Common myeloid progenitor, CD34-positive (primary cell): ENCODE results near the gene KCNG2.

Experiments
- CTCF ChIA-PET: fragments of 350-600 bp; sonication (Branson Sonifier 250); formaldehyde crosslinking; loops from one replicate; lab custom pipeline; 2021; ENCODE audit warnings: antibody characterized with exemption; lab: Charles Lee
- POLR2A ChIA-PET: fragments of 350-600 bp; sonication (Branson Sonifier 250); formaldehyde crosslinking; loops from one replicate; lab custom pipeline; 2021; ENCODE audit warnings: antibody characterized with exemption; lab: Charles Lee
- DNase-seq, 3 donors: peaks; one replicate each; pipeline versions ENCODE4 v3.0.0 to v3.0.0-alpha.2; 2013
- H3K27ac ChIP-seq, 2 experiments: 1 replicate in 1 of 2; 2 replicates in 1 of 2; pipeline ENCODE4 v1.7.0; 2013; ENCODE audit warnings: inconsistent platforms in 2 of 2, low read length in 2 of 2, mild to moderate bottlenecking in 2 of 2, low read depth in 1 of 2, moderate library complexity in 1 of 2; ENCODE audit not compliant: severe bottlenecking in 2 of 2, insufficient read depth in 1 of 2, poor library complexity in 1 of 2
- H3K27me3 ChIP-seq, 5 experiments: replicated peaks in 2 of 5; 1 replicate in 3 of 5; 2 replicates in 2 of 5; pipeline versions ENCODE4 v1.6.1 to v1.7.0; 2013; ENCODE audit warnings: low read length in 4 of 5, mild to moderate bottlenecking in 2 of 5, moderate library complexity in 2 of 5, inconsistent platforms in 1 of 5; ENCODE audit not compliant: insufficient read depth in 5 of 5, control insufficient read depth in 4 of 5
- H3K36me3 ChIP-seq, 4 experiments: 1 replicate in 2 of 4; 2 replicates in 2 of 4; pipeline versions ENCODE4 v1.6.1 to v1.7.0; 2013; ENCODE audit warnings: low read length in 3 of 4, control low read depth in 1 of 4, mild to moderate bottlenecking in 1 of 4; ENCODE audit not compliant: control insufficient read depth in 4 of 4, insufficient read depth in 4 of 4
- H3K4me1 ChIP-seq, 4 experiments: 1 replicate in 3 of 4; 2 replicates in 1 of 4; pipeline versions ENCODE4 v1.6.1 to v1.7.1; 2013; ENCODE audit warnings: low read length in 3 of 4, mild to moderate bottlenecking in 3 of 4, control low read depth in 1 of 4, inconsistent platforms in 1 of 4, moderate library complexity in 1 of 4; ENCODE audit not compliant: control insufficient read depth in 4 of 4, insufficient read depth in 4 of 4; ENCODE audit errors: control extremely low read depth in 1 of 4
- H3K4me3 ChIP-seq, 7 experiments: 1 replicate in 4 of 7; 2 replicates in 3 of 7; pipeline versions ENCODE4 v1.5.1 to v1.7.0; 2013; ENCODE audit warnings: mild to moderate bottlenecking in 7 of 7, low read length in 6 of 7, moderate library complexity in 6 of 7, inconsistent platforms in 2 of 7, low read depth in 2 of 7, control low read depth in 1 of 7; ENCODE audit not compliant: insufficient read depth in 4 of 7, control insufficient read depth in 1 of 7; ENCODE audit errors: extremely low read depth in 1 of 7
- H3K9me3 ChIP-seq, 5 experiments: 1 replicate in 4 of 5; 2 replicates in 1 of 5; pipeline versions ENCODE4 v1.6.1 to v1.7.1; 2013; ENCODE audit warnings: low read length in 4 of 5, mild to moderate bottlenecking in 2 of 5, inconsistent platforms in 1 of 5, low read depth in 1 of 5, moderate library complexity in 1 of 5; ENCODE audit not compliant: control insufficient read depth in 4 of 5, insufficient read depth in 2 of 5; ENCODE audit errors: control extremely low read depth in 1 of 5
- WGBS: methylation state at CpG from one replicate; pipeline ENCODE4 v1.1.5; 2013; ENCODE audit not compliant: insufficient coverage; 5-methylcytosine and 5-hydroxymethylcytosine counted together

Gene KCNG2

GRCh38 chr18:79794846-79795245 is 2.9 kb upstream of the KCNG2 start:
- no peaks in the 10 kb centered on the region for H3K36me3 ChIP-seq
- POLR2A ChIA-PET = no interaction called here
- DNase-seq = no peak
- H3K4me1 ChIP-seq = peaks cover 18 to 85% (median 79%) of the 10 kb centered on the region in 4 experiments
- H3K9me3 ChIP-seq = no peaks in the 10 kb centered on the region
- WGBS = 92% methylated on average over 17 of the region's 17 CpGs
- CTCF ChIA-PET = no interaction called here
- no peak overlapping the region for H3K4me3 ChIP-seq
- H3K27me3 ChIP-seq = peaks cover 0 to 34% (median 6%) of the 10 kb centered on the region in 5 experiments
- H3K27ac ChIP-seq = no peak overlapping the region

DNA sequence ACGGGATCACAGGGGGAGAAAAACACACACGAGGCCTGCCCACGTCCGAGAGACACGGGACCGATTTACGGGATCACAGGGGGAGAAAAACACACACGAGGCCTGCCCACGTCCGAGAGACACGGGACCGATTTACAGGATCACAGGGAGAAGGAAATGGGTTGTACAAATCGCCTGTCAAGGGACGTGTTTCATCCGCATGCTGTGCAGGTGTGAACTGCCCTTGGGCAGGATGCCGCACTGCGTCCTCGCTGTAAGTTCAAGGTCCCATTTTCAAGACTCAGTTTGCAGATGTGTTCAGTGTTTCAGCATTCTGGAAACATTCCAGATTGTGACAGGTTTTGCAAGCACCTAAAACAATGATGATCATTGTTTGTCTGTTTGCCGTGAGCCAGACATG is 2.3 kb upstream of the KCNG2 start:
- WGBS = 98% methylated on average over 19 of the region's 19 CpGs
- CTCF ChIA-PET = no interaction called here

DNA sequence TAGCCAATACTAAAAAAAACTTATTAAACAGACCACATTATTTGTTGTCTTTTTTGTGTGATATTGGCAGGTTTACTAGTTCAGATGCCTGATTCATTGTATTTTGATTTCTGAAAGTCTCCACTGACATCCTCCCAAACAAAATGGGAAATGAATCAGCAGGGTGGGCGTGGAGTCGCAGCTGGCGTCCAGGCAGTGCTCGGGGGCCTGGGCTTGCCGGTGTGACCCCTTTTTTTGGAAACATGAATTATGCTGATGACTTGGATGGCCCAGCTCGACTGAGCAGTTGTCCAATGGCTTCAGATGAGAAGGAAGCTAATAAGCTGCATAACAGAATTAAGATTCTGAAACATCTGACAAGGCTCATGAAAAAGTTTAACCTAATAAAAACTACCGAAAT is 1.7 kb upstream of the KCNG2 start:
- ChIA-PET POLR2A (no interaction called here), CTCF (interaction anchor here (1.0 to 1.6 kb wide), 3 partner anchors 10 to 80 kb away, joined by 3 to 4 read pairs (median 4); no protein-coding TSS in a partner anchor)
- H3K27me3 ChIP-seq = peaks cover 0 to 34% (median 6%) of the 10 kb centered on the region in 5 experiments
- WGBS = 0% methylated on average over 5 of the region's 7 CpGs
- no peak overlapping the region for H3K4me3 ChIP-seq
- DNase-seq = peak in 2 of 3 donors; percentile 39 to 47
- H3K4me1 ChIP-seq = peaks cover 14 to 76% (median 71%) of the 10 kb centered on the region in 4 experiments
- H3K36me3 ChIP-seq = no peaks in the 10 kb centered on the region
- H3K9me3 ChIP-seq = no peaks in the 10 kb centered on the region
- H3K27ac ChIP-seq = no peak overlapping the region

More for the DNA sequence above, 2.3 kb upstream of the KCNG2 start:
- Histone ChIP-seq H3K9me3 (no peaks in the 10 kb centered on the region), H3K4me1 (peaks cover 16 to 82% (median 76%) of the 10 kb centered on the region in 4 experiments), H3K27me3 (peaks cover 0 to 34% (median 6%) of the 10 kb centered on the region in 5 experiments), H3K27ac (no peak overlapping the region), H3K36me3 (no peaks in the 10 kb centered on the region), H3K4me3 (no peak overlapping the region)
- POLR2A ChIA-PET = no interaction called here
- DNase-seq = no peak

DNA sequence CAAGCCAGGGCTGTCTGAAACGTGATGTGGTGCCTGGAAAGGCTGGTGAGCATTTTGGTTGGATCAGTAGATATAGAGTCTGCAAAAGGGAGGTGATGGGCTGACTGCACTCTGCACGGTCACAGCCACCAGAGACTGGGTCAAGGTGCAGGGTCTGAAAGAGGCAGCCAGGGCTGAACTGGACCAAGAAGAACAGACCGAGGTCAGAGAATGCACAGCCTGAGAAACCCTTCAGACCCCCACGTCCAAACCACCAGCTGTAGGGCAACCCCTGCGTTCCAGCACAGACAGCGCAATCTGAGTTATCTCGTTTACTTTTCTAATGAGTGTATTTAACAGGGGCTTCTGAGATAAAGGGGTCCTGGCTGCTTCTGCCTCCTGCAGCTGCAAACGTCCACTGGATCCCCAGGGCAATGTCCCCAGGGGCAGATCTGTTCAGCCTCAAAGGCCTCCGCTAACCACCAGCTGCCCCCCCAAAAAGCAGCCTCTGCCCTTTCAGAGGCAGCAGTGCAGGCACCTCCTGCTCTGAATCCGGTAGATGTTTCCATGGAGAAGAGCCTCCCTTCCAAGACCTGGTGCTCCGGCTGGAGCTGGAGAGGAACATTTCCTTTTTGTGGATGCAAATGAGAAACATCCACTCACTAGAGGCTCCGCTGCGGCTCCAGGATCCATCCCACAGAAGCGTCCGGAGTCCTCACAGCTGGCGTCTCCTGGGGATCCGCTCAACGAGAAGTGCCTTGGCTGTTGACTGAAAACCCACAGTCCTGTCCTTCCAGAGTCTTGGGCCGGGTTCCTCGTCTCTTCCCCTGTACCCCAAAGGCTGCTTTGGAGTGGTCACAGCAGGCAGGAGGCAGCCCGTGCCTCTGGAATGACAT is 970 bp upstream of the KCNG2 start:
- Histone ChIP-seq H3K27ac (no peak overlapping the region), H3K9me3 (no peaks in the 10 kb centered on the region), H3K4me1 (peaks cover 8 to 69% (median 63%) of the 10 kb centered on the region in 4 experiments), H3K36me3 (no peaks in the 10 kb centered on the region), H3K27me3 (peaks cover 0 to 34% (median 6%) of the 10 kb centered on the region in 5 experiments), H3K4me3 (peak overlapping the region in 2 of 7 experiments; percentile 48 to 75)
- POLR2A ChIA-PET = no interaction called here
- DNase-seq = no peak
- 74% methylated on average over 17 of the region's 21 CpGs for WGBS
- CTCF ChIA-PET = interaction anchor here (1.0 to 1.6 kb wide), 4 partner anchors 9 to 308 kb away, joined by 3 to 4 read pairs (median 4); no protein-coding TSS in a partner anchor

GRCh38 chr18:79798346-79798998 is 734 bp downstream of the KCNG2 start:
- no peaks in the 10 kb centered on the region for H3K9me3 ChIP-seq
- ChIA-PET CTCF (interaction anchor here (0.6 to 1.2 kb wide), 5 partner anchors 22 to 419 kb away, joined by 3 to 6 read pairs (median 4); no protein-coding TSS in a partner anchor), POLR2A (interaction anchor here (0.8 kb wide), 1 partner anchor 153 kb away, joined by 3 read pairs; the partner anchor contains the start of gene SLC66A2)
- no peaks in the 10 kb centered on the region for H3K36me3 ChIP-seq
- WGBS = 1% methylated on average over 74 of the region's 78 CpGs
- peak overlapping the region; percentile 39 to 75 (median 64) for H3K4me3 ChIP-seq
- H3K27ac ChIP-seq = no peak overlapping the region
- no peak for DNase-seq
- H3K4me1 ChIP-seq = peaks cover 2 to 52% (median 46%) of the 10 kb centered on the region in 4 experiments
- H3K27me3 ChIP-seq = peaks cover 0 to 34% (median 8%) of the 10 kb centered on the region in 5 experiments

GRCh38 chr18:79798999-79799370 is 1.2 kb downstream of the KCNG2 start:
- H3K27me3 ChIP-seq = peaks cover 0 to 34% (median 8%) of the 10 kb centered on the region in 5 experiments
- CTCF ChIA-PET = interaction anchor here (1.0 to 1.2 kb wide), 5 partner anchors 12 to 419 kb away, joined by 3 to 5 read pairs (median 3); no protein-coding TSS in a partner anchor
- H3K9me3 ChIP-seq = no peaks in the 10 kb centered on the region
- no peak overlapping the region for H3K27ac ChIP-seq
- H3K4me3 ChIP-seq = peak overlapping the region; percentile 39 to 75 (median 64)
- POLR2A ChIA-PET = no interaction called here
- peaks cover 2 to 51% (median 45%) of the 10 kb centered on the region in 4 experiments for H3K4me1 ChIP-seq
- 4% methylated on average over 13 of the region's 14 CpGs for WGBS
- H3K36me3 ChIP-seq = no peaks in the 10 kb centered on the region
- peak in 1 of 3 donors; percentile 33 for DNase-seq
